ENCODE results near the gene NMUR1. TPM values are rescaled to one million over a fixed set of nuclear protein-coding genes. Genes with fewer than 3 reads are reported as not detected.

NMUR1 gene
- total and polyA plus RNA-seq, 2 experiments from 2014 or later: 0.29 to 0.59 TPM

GRCh38 chr2:231525248-231526163, 4.7 kb downstream of the NMUR1 start:
- Histone ChIP-seq H3K27ac (ENCODE audit: low read depth) (no peak overlapping the region), H4K20me1 (replicated peaks; ENCODE audit: insufficient read depth) (no peaks in the 10 kb centered on the region), H3F3A (replicated peaks; ENCODE audit: low read depth) (no peaks in the 10 kb centered on the region; the same call in 1 of the 2 replicates), H3K4me2 (no peak overlapping the region), H3K27me3 (ENCODE audit: insufficient read depth) (peaks cover 14% of the 10 kb centered on the region), H3K4me3 (no peak overlapping the region), H2AFZ (no peak overlapping the region), H3K36me3 (ENCODE audit: insufficient read depth) (no peaks in the 10 kb centered on the region), H3K79me2 (replicated peaks; ENCODE audit: insufficient read depth) (no peaks in the 10 kb centered on the region), H3K4me1 (ENCODE audit: insufficient read depth) (no peaks in the 10 kb centered on the region), H3K9me2 (ENCODE audit: insufficient read depth) (no peaks in the 10 kb centered on the region)
- no peak for ATAC-seq
- H3K36me3 Mint-ChIP-seq (ENCODE audit: low read depth): no peaks in the 10 kb centered on the region
- no peak overlapping the region for H3K4me3 Mint-ChIP-seq
- H3K27me3 Mint-ChIP-seq (ENCODE audit: insufficient read depth, low read depth, poor library complexity): peaks cover 30% of the 10 kb centered on the region
- H3K27ac Mint-ChIP-seq: no peak overlapping the region
- H3K9me3 Mint-ChIP-seq: no peaks in the 10 kb centered on the region
- TF ChIP-seq JUNB (IDR thresholded peaks at IDR 0.05; ENCODE audit: unreplicated experiment) (no peak), EZH2 (IDR thresholded peaks at IDR 0.05; ENCODE audit: low read depth, unreplicated experiment) (no peak), ZNF462 (CRISPR knock-in tag; IDR thresholded peaks at IDR 0.05) (no peak), NANOG (IDR thresholded peaks at IDR 0.05; ENCODE audit: borderline replicate concordance) (no peak), ZNF114 (CRISPR knock-in tag; IDR thresholded peaks at IDR 0.05) (no peak), ZNF331 (CRISPR knock-in tag; IDR thresholded peaks at IDR 0.05; ENCODE audit: low read depth) (no peak), EZH2phosphoT487 (IDR thresholded peaks at IDR 0.05; ENCODE audit: unreplicated experiment) (no peak), REST (IDR thresholded peaks at IDR 0.05; ENCODE audit: unreplicated experiment) (no peak), CTCF (conservative IDR thresholded peaks at IDR 0.05; ENCODE audit: low read depth in 2 of 2) (no peak), CREB1 (CRISPR knock-in tag; IDR thresholded peaks at IDR 0.05; ENCODE audit: low read depth) (no peak), ETS1 (IDR thresholded peaks at IDR 0.05) (no peak), POLR2AphosphoS5 (IDR thresholded peaks at IDR 0.05; ENCODE audit: low read depth) (no peak), STAT1 (IDR thresholded peaks at IDR 0.05; ENCODE audit: unreplicated experiment) (no peak)
- no peak for DNase-seq (ENCODE audit: low spot score)
- H3K4me1 Mint-ChIP-seq: peaks cover 8% of the 10 kb centered on the region; the same call in 2 of the 3 replicates
